ENCODE results near the gene PDGFB. TPM values are rescaled to one million over a fixed set of nuclear protein-coding genes. Genes with fewer than 3 reads are reported as not detected.

PDGFB gene
- total RNA-seq, 1 experiment from 2014 or later, result 39.7 TPM

DNA sequence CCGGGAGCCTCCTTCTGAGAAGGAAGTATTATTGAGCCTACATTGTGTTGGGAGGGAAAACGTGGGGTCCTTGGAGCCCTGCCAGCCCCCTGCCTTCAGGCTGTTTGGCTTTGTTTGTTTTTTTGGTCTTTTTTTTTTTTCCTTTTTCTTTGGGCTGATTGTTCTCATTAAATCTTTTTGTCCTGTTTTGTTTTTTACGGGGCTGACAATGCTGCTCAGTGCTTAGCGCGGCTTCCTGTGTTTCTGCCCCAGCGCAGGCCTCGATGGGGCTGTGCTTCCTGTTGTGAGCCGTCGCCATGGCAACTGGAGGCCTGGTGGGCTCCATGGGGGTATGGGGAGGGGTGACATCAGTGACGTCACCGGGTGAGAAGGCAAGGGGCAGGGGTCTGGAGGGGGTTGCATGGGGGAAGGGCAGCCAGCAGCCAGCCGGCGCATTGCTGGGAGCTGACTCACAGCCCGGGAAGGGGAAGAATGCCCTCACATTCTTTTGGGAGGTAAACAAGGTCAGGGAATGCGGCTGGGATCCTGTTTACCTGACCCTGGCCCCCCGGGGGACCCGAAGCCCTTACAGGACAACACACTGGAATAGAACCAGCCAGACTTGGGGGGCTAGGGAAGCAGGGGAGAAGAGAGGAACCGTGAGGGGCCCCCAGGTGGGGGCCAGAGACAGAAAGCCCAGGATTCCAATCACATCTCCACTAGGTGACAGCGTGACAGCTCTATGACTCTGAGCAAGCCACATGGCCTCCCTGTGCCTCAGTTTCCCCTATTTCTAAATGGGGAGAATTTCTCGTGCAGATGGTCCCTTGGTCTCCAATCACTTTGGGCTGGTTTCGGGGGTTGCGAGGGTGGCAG lies 70.1 kb downstream of the PDGFB start:
- Histone ChIP-seq H3K27me3 (ENCODE audit: insufficient read depth, low read depth) (no peaks in the 10 kb centered on the region), H3K4me1 (replicated peaks; ENCODE audit: insufficient read depth) (peaks cover 60% of the 10 kb centered on the region), H3K9me3 (ENCODE audit: insufficient read depth, low read depth) (no peaks in the 10 kb centered on the region), H3K4me3 (peak overlapping the region; percentile 20; the same call in 1 of the 2 replicates), H3K4me2 (peak overlapping the region; percentile 74), H4K20me1 (ENCODE audit: insufficient read depth) (no peaks in the 10 kb centered on the region), H3K9me2 (ENCODE audit: insufficient read depth) (no peaks in the 10 kb centered on the region), H3K79me2 (ENCODE audit: low read depth) (no peaks in the 10 kb centered on the region), H3K36me3 (ENCODE audit: low read depth) (no peaks in the 10 kb centered on the region), H3K27ac (peak overlapping the region; percentile 72), H3F3A (ENCODE audit: insufficient read depth, low read depth) (peaks cover 61% of the 10 kb centered on the region), H2AFZ (no peak overlapping the region)
- ChIA-PET POLR2A (ENCODE audit: unreplicated experiment) (interaction anchor here (0.5 to 1.1 kb wide), 6 partner anchors 31 to 144 kb away, joined by 3 to 6 read pairs (median 4); no protein-coding TSS in a partner anchor), CTCF (interaction anchor here (0.5 to 1.8 kb wide), 5 partner anchors 32 to 1155 kb away, joined by 4 to 9 read pairs (median 6); no protein-coding TSS in a partner anchor)
- TF ChIP-seq, protein P1, sequence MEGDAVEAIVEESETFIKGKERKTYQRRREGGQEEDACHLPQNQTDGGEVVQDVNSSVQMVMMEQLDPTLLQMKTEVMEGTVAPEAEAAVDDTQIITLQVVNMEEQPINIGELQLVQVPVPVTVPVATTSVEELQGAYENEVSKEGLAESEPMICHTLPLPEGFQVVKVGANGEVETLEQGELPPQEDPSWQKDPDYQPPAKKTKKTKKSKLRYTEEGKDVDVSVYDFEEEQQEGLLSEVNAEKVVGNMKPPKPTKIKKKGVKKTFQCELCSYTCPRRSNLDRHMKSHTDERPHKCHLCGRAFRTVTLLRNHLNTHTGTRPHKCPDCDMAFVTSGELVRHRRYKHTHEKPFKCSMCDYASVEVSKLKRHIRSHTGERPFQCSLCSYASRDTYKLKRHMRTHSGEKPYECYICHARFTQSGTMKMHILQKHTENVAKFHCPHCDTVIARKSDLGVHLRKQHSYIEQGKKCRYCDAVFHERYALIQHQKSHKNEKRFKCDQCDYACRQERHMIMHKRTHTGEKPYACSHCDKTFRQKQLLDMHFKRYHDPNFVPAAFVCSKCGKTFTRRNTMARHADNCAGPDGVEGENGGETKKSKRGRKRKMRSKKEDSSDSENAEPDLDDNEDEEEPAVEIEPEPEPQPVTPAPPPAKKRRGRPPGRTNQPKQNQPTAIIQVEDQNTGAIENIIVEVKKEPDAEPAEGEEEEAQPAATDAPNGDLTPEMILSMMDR (conservative IDR thresholded peaks at IDR 0.05), result no peak; the same call in 1 of the 2 replicates
- no peak for TF ChIP-seq EZH2 (IDR thresholded peaks at IDR 0.05; ENCODE audit: low read depth)
- no TSS peak for BruUV-seq (replicated peaks)
- DNase-seq, result peak; percentile 92 to 94
- intact Hi-C loops (cut with micrococcal nuclease; ENCODE audit: unreplicated experiment), result loop anchor here (1.0 to 5.0 kb wide), 7 partner anchors 33 to 1173 kb away; partner anchors contain the start of gene ADSL

DNA sequence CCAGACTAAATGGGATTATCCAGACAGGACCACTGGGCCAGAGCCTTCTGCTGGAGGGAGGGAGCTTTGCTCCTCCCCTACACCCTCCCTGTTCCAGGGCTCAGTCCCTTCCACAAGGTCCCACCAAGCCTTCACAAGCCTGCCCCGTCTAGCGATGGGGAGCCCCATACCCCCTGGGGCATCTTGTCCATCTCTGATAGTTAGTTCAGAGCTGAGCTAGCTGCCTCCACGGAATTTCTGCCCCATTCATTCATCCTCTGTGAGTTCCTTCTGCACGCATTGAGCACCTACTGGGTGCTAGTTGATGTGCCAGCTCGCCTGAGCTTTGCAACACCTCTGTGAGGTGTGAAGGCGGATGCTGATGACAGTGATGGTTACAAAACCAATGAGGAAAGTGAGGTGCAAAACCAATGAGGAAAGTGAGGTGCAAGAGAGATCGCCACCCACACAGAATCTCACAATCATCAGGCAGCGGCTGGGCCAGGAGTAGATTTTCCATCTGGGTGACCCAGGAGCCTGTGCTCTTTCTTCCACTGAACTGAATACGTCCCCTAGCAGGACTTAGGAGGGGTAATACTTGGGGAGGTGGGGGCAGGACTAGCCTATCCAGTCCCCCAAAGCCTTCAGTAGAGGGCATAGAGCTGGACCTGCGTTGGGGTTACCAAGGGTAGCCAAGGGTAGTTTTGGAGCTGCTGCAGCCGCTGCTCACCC lies 70.8 kb downstream of the PDGFB start:
- peak overlapping the region; percentile 74 for H3K4me2 ChIP-seq
- TSS peak; percentile 77 for BruUV-seq (replicated peaks)
- ChIA-PET POLR2A (ENCODE audit: unreplicated experiment) (interaction anchor here (0.6 to 1.1 kb wide), 4 partner anchors 32 to 145 kb away, joined by 3 to 4 read pairs (median 3); no protein-coding TSS in a partner anchor), CTCF (interaction anchor here (0.5 to 1.2 kb wide), 3 partner anchors 39 to 357 kb away, joined by 4 to 9 read pairs (median 6); no protein-coding TSS in a partner anchor)
- no peak for DNase-seq
- no peak overlapping the region for H2AFZ ChIP-seq
- no peaks in the 10 kb centered on the region for H3K27me3 ChIP-seq (ENCODE audit: insufficient read depth, low read depth)
- peaks cover 61% of the 10 kb centered on the region for H3F3A ChIP-seq (ENCODE audit: insufficient read depth, low read depth)
- no peaks in the 10 kb centered on the region for H3K9me2 ChIP-seq (ENCODE audit: insufficient read depth)
- no peaks in the 10 kb centered on the region for H3K36me3 ChIP-seq (ENCODE audit: low read depth)
- H3K4me1 ChIP-seq (replicated peaks; ENCODE audit: insufficient read depth), result peaks cover 60% of the 10 kb centered on the region
- intact Hi-C loops (cut with micrococcal nuclease; ENCODE audit: unreplicated experiment), result loop anchor here (1.0 to 5.0 kb wide), 6 partner anchors 33 to 1173 kb away; partner anchors contain the start of gene ADSL
- H3K4me3 ChIP-seq, result peak overlapping the region; percentile 20; the same call in 1 of the 2 replicates
- peak overlapping the region; percentile 72 for H3K27ac ChIP-seq
- H3K9me3 ChIP-seq (ENCODE audit: insufficient read depth, low read depth), result no peaks in the 10 kb centered on the region
- no peaks in the 10 kb centered on the region for H3K79me2 ChIP-seq (ENCODE audit: low read depth)
- H4K20me1 ChIP-seq (ENCODE audit: insufficient read depth), result no peaks in the 10 kb centered on the region
- no peak for TF ChIP-seq EZH2 (IDR thresholded peaks at IDR 0.05; ENCODE audit: low read depth)
- TF ChIP-seq, protein P1 (conservative IDR thresholded peaks at IDR 0.05), result no peak

Other genes with a start within 250 kb of the PDGFB start
- gene APOBEC3C, start 230.7 kb downstream of the PDGFB start, total RNA-seq (2021), result 64.6 and 66.5 TPM in 2 replicates
- gene APOBEC3D, start 223.9 kb downstream of the PDGFB start, total RNA-seq (2021), result 23.7 and 33.6 TPM in 2 replicates
- 28.3 and 29.6 TPM in 2 replicates for gene APOBEC3F, start 204.1 kb downstream of the PDGFB start, total RNA-seq (2021)
- gene APOBEC3G, start 167.7 kb downstream of the PDGFB start, total RNA-seq (2021), result 9.5 and 14.0 TPM in 2 replicates
- 1.5 and 2.5 TPM in 2 replicates for gene APOBEC3H, start 147.7 kb downstream of the PDGFB start, total RNA-seq (2021)
- 28.2 and 29.1 TPM in 2 replicates for gene CBX7, start 92.3 kb downstream of the PDGFB start, total RNA-seq (2021)
- 1,699 and 2,252 TPM in 2 replicates for gene RPL3, start 74.6 kb upstream of the PDGFB start, total RNA-seq (2021)
- gene SYNGR1, start 105.0 kb upstream of the PDGFB start, total RNA-seq (2021), result 12.0 and 19.1 TPM in 2 replicates
- gene TAB1, start 154.8 kb upstream of the PDGFB start, total RNA-seq (2021), result 39.9 and 42.8 TPM in 2 replicates
- gene MGAT3, start 212.0 kb upstream of the PDGFB start, total RNA-seq (2021), result not detected in 2 replicates